NCI-H524 treated with DMSO at 0.1 percent for 48 hours (cell line): ENCODE results near the gene KCNQ5.
A peak's percentile ranks its signal among the peaks of the same experiment; 100 is the strongest.
"Not testable (repeated sequence)": the region's sequence is repeated elsewhere in the genome, so short reads cannot be mapped to it uniquely, and the experiment has no call there.

ENCODE experiments used
- DNase-seq: peaks from one replicate; lab custom pipeline; 2025; lab: John Stamatoyannopoulos, UW

The KCNQ5 gene

GRCh38 chr6:72621291-72622093 is at the start of gene KCNQ5:
Gene KCNQ5, plus strand, starts transcription at chr6:72622064.
- no peak for DNase-seq

- DNase-seq = no peak
Observed at GRCh38 chr6:72579865-72580264, 42.0 kb upstream of the KCNQ5 start.

- peak; percentile 52 for DNase-seq
Observed at GRCh38 chr6:72580281-72580940, 41.5 kb upstream of the KCNQ5 start.

- not testable (repeated sequence) for DNase-seq
Observed at GRCh38 chr6:72580950-72581349, 40.9 kb upstream of the KCNQ5 start.

- no peak for DNase-seq
Observed at GRCh38 chr6:72588155-72588554, 33.7 kb upstream of the KCNQ5 start.

- no peak for DNase-seq
Observed at GRCh38 chr6:72589096-72589495, 32.8 kb upstream of the KCNQ5 start.

- DNase-seq = no peak
Observed at GRCh38 chr6:72595812-72596211, 26.1 kb upstream of the KCNQ5 start.

- DNase-seq = no peak
Observed at GRCh38 chr6:72616406-72617015, 5.4 kb upstream of the KCNQ5 start.

- DNase-seq = no peak
Observed at GRCh38 chr6:72617721-72618120, 4.1 kb upstream of the KCNQ5 start.

GRCh38 chr6:72619883-72620696 is 1.8 kb upstream of the KCNQ5 start:
- no peak for DNase-seq

GRCh38 chr6:72620871-72621290 is 983 bp upstream of the KCNQ5 start:
- DNase-seq = no peak

GRCh38 chr6:72622094-72622940 is 453 bp downstream of the KCNQ5 start:
- no peak for DNase-seq

- no peak for DNase-seq
Observed at GRCh38 chr6:72623808-72624207, 1.9 kb downstream of the KCNQ5 start.

GRCh38 chr6:72624557-72625160 is 2.8 kb downstream of the KCNQ5 start:
- DNase-seq = peak; percentile 53

GRCh38 chr6:72626126-72626525 is 4.3 kb downstream of the KCNQ5 start:
- no peak for DNase-seq

- no peak for DNase-seq
Observed at GRCh38 chr6:72627539-72627938, 5.7 kb downstream of the KCNQ5 start.

- DNase-seq = no peak
Observed at GRCh38 chr6:72631480-72631879, 9.6 kb downstream of the KCNQ5 start.

- DNase-seq = no peak
Observed at GRCh38 chr6:72635636-72636035, 13.8 kb downstream of the KCNQ5 start.

- DNase-seq = no peak
Observed at GRCh38 chr6:72636215-72636614, 14.4 kb downstream of the KCNQ5 start.

- DNase-seq = no peak
Observed at GRCh38 chr6:72636786-72637185, 14.9 kb downstream of the KCNQ5 start.
